Activated CD8-positive, alpha-beta T cell treated with anti-CD3 and anti-CD28 coated beads for 36 hours (primary cell): ENCODE measurements around the gene PDZRN4. TPM values are rescaled to one million over a fixed set of nuclear protein-coding genes. Genes with fewer than 3 reads are reported as not detected.

ENCODE experiments used
- ATAC-seq: fragments of 200-7000 bp; cut with Tn5 transposase; one replicate; pipeline ENCODE4 v1.10.0; 2021; ENCODE audit warnings: mild to moderate bottlenecking, moderate library complexity
- CTCF ChIA-PET: fragments of 350-600 bp; sonication (Branson Sonifier 250); formaldehyde crosslinking; loops from one replicate; lab custom pipeline; 2021; ENCODE audit warnings: antibody characterized with exemption; lab: Charles Lee
- POLR2A ChIA-PET: fragments of 350-600 bp; sonication (Branson Sonifier 250); formaldehyde crosslinking; loops from one replicate; lab custom pipeline; 2021; ENCODE audit warnings: antibody characterized with exemption; lab: Charles Lee
- DNase-seq: peaks from one replicate; pipeline ENCODE4 v3.0.0-alpha.2; 2020
- H3K27ac Mint-ChIP-seq: one replicate; pipeline ENCODE4 v1.8.0; 2021; ENCODE audit warnings: mild to moderate bottlenecking, mixed read lengths
- H3K27me3 Mint-ChIP-seq: one replicate; pipeline ENCODE4 v1.8.0; 2021; ENCODE audit warnings: mixed read lengths
- H3K36me3 Mint-ChIP-seq: one replicate; pipeline ENCODE4 v1.8.0; 2021; ENCODE audit warnings: low read depth, mixed read lengths
- H3K4me1 Mint-ChIP-seq: one replicate; pipeline ENCODE4 v1.8.0; 2021; ENCODE audit warnings: low read depth, mixed read lengths
- H3K4me3 Mint-ChIP-seq: one replicate; pipeline ENCODE4 v1.8.0; 2021; ENCODE audit warnings: mild to moderate bottlenecking, moderate library complexity, mixed read lengths
- H3K9me3 Mint-ChIP-seq: one replicate; pipeline ENCODE4 v1.8.0; 2021; ENCODE audit warnings: mixed read lengths
- CTCF ChIP-seq: fragments of 200-600 bp; IDR thresholded peaks from one replicate; pipeline ENCODE4 v1.8.0; 2022; ENCODE audit warnings: antibody characterized with exemption, mild to moderate bottlenecking
- intact Hi-C: fragments of 100-400 bp; cut with micrococcal nuclease; formaldehyde crosslinking; loops from one replicate; pipeline ENCODE4 v1.10.0; 2022
- total RNA-seq, 2 experiments: library from RNA; stranded (reverse); gene quantifications; one replicate each; pipeline ENCODE4 v1.2.3, GENCODE V29; 2021

The PDZRN4 gene
- total RNA-seq, 2 experiments from 2014 or later: not detected

DNA sequence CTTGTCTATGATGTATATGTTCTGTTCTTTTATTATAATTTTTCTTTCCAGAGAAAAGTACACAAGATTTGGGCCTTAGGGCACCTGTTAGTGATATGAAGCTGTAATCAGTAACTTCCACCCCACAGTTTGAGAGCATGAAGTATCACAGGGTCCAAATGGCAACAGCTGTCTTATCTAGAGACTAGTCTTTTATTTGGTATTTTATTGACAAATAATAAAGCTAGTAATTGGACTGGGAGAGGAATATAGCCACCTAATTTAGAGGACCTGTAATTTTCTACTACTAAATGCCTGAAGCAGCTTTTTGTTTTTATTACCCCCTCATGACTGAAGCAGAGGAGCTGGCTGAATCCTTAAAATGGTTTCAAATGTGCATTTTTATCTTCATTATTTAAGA, 174.8 kb downstream of the PDZRN4 start:
- Mint-ChIP-seq H3K27me3 (no peaks in the 10 kb centered on the region), H3K4me3 (no peak overlapping the region), H3K4me1 (no peaks in the 10 kb centered on the region), H3K9me3 (no peaks in the 10 kb centered on the region), H3K27ac (no peak overlapping the region), H3K36me3 (no peaks in the 10 kb centered on the region)
- DNase-seq (no peak), ATAC-seq (no peak)
- no peak for TF ChIP-seq CTCF
- ChIA-PET POLR2A (no interaction called here), CTCF (no interaction called here)
- intact Hi-C loops: no loop called here

- Mint-ChIP-seq H3K4me1 (no peaks in the 10 kb centered on the region), H3K4me3 (no peak overlapping the region), H3K27ac (no peak overlapping the region), H3K9me3 (no peaks in the 10 kb centered on the region), H3K36me3 (no peaks in the 10 kb centered on the region), H3K27me3 (no peaks in the 10 kb centered on the region)
- intact Hi-C loops: no loop called here
- DNase-seq (no peak), ATAC-seq (no peak)
- TF ChIP-seq CTCF: no peak
- CTCF ChIA-PET: no interaction called here
- POLR2A ChIA-PET: no interaction called here
Measured at GRCh38 chr12:41364211-41364610, 176.1 kb downstream of the PDZRN4 start.

GRCh38 chr12:41365653-41366171, 177.6 kb downstream of the PDZRN4 start:
- ATAC-seq (no peak), DNase-seq (no peak)
- H3K27me3 Mint-ChIP-seq: no peaks in the 10 kb centered on the region
- CTCF ChIA-PET: no interaction called here
- no peaks in the 10 kb centered on the region for H3K4me1 Mint-ChIP-seq
- H3K9me3 Mint-ChIP-seq: no peaks in the 10 kb centered on the region
- no peak for TF ChIP-seq CTCF
- intact Hi-C loops: no loop called here
- POLR2A ChIA-PET: no interaction called here
- no peak overlapping the region for H3K4me3 Mint-ChIP-seq
- no peaks in the 10 kb centered on the region for H3K36me3 Mint-ChIP-seq
- no peak overlapping the region for H3K27ac Mint-ChIP-seq

DNA sequence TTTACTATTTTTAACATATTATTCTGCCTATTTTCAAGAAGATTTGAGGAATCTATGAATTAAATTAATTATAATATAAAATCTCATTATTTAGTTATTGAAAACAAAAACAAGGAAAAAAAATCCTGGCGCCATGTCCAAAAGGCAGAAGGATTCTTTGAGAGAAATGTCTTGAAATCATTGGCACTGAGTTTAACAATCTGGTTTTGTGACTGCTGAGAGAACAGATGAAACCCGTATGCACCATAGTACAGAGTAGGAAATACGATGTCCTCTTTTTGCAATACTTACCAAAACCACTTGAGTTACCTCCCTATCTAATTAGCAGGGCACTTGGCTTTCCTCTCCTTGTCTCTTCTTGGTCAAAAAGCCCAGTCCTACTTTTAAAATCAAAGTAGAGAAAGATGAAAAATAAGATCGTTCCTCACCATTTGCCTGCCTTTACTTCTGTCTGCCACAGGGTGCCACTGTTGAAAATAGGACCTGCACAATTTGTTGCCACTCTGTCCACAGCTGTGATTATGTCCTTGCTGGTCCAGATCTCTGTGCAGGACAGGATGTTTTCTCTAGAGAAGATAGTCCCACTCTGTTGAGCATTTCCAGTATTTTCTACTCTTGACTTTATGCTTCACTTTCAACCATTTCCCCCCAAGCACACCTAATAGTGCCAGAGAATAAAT, 179.7 kb downstream of the PDZRN4 start:
- no peaks in the 10 kb centered on the region for H3K4me1 Mint-ChIP-seq
- ChIA-PET POLR2A (interaction anchor here (0.6 kb wide), 1 partner anchor 20 kb away, joined by 3 read pairs; no protein-coding TSS in a partner anchor), CTCF (interaction anchor here (0.9 kb wide), 1 partner anchor 90 kb away, joined by 3 read pairs; no protein-coding TSS in a partner anchor)
- no peaks in the 10 kb centered on the region for H3K36me3 Mint-ChIP-seq
- no peak for ATAC-seq
- no peak overlapping the region for H3K27ac Mint-ChIP-seq
- TF ChIP-seq CTCF: no peak
- H3K27me3 Mint-ChIP-seq: no peaks in the 10 kb centered on the region
- H3K9me3 Mint-ChIP-seq: no peaks in the 10 kb centered on the region
- H3K4me3 Mint-ChIP-seq: no peak overlapping the region
- DNase-seq: no peak
- intact Hi-C loops: no loop called here

GRCh38 chr12:41380878-41381277, 192.8 kb downstream of the PDZRN4 start:
- ChIA-PET CTCF (no interaction called here), POLR2A (no interaction called here)
- ATAC-seq (no peak), DNase-seq (no peak)
- Mint-ChIP-seq H3K27me3 (no peaks in the 10 kb centered on the region), H3K36me3 (no peaks in the 10 kb centered on the region), H3K27ac (no peak overlapping the region), H3K4me3 (no peak overlapping the region), H3K9me3 (no peaks in the 10 kb centered on the region), H3K4me1 (no peaks in the 10 kb centered on the region)
- intact Hi-C loops: no loop called here
- TF ChIP-seq CTCF: no peak
